OCI-LY7 (cell line): ENCODE data around the gene CFL2.

Source experiments
- CTCF ChIP-seq: fragments of 200-600 bp; sonication (generic); conservative IDR thresholded peaks from 2 replicates; pipeline ENCODE4 v1.5.1; 2014; ENCODE audit warnings: mild to moderate bottlenecking, antibody characterized with exemption, low read length, moderate library complexity, mixed read lengths
- EZH2phosphoT487 ChIP-seq: fragments of 200-600 bp; sonication (generic); IDR thresholded peaks from 2 replicates; pipeline ENCODE4 v1.6.1; 2018; ENCODE audit warnings: low read depth, borderline replicate concordance, mild to moderate bottlenecking, mixed run types, antibody characterized with exemption, low read length, moderate library complexity, mixed read lengths

- TF ChIP-seq CTCF (no peak), EZH2phosphoT487 (no peak)
Measured at GRCh38 chr14:34723867-34724266, 9.5 kb upstream of the CFL2 start.
